A549 (cell line): Measurements from ENCODE around the gene CXCL5.

ENCODE experiments used
- BCL3 ChIP-seq: fragments of >200 bp; sonication (Bioruptor Twin); formaldehyde crosslinking; IDR thresholded peaks from 3 replicates; pipeline ENCODE4 v1.6.1; 2016
- CBX8 ChIP-seq: fragments of 200-600 bp; sonication (generic); IDR thresholded peaks from 2 replicates; pipeline ENCODE4 v1.6.1; 2016
- CTCF ChIP-seq: fragments of >200 bp; sonication (Bioruptor Twin); formaldehyde crosslinking; IDR thresholded peaks from 3 replicates; pipeline ENCODE4 v1.5.1; 2016
- ELK1 ChIP-seq: fragments of 150-350 bp; IDR thresholded peaks from 2 replicates; pipeline ENCODE4 v1.6.1; 2014; ENCODE audit warnings: low read depth, mild to moderate bottlenecking, low read length
- HDAC2 ChIP-seq: fragments of 200-600 bp; sonication (generic); IDR thresholded peaks from 2 replicates; pipeline ENCODE4 v1.6.1; 2016
- NPAS2 ChIP-seq: fragments of 250-450 bp; sonication (Bioruptor Pico); IDR thresholded peaks from 2 replicates; pipeline ENCODE4 v1.8.0; 2022; ENCODE audit warnings: mild to moderate bottlenecking, moderate library complexity, borderline replicate concordance
- POLR2A ChIP-seq: IDR thresholded peaks from 2 replicates; pipeline ENCODE4 v1.6.1; 2012; ENCODE audit warnings: mild to moderate bottlenecking, low read length
- RAD21 ChIP-seq, 2 experiments: fragments of >200 bp in 1 of 2; sonication (Bioruptor Twin) in 1 of 2; formaldehyde crosslinking in 1 of 2; IDR thresholded peaks in 1 of 2; conservative IDR thresholded peaks in 1 of 2; 2 replicates in 1 of 2; 3 replicates in 1 of 2; pipeline ENCODE4 v1.6.1; 2012 to 2018; ENCODE audit warnings: inconsistent platforms in 1 of 2
- SMC3 ChIP-seq: fragments of >200 bp; sonication (Bioruptor Twin); formaldehyde crosslinking; IDR thresholded peaks from 3 replicates; pipeline ENCODE4 v1.6.1; 2018; ENCODE audit warnings: inconsistent platforms
- USF2 ChIP-seq: fragments of 450-650 bp; IDR thresholded peaks from 2 replicates; pipeline ENCODE4 v1.6.1; 2014; ENCODE audit warnings: antibody characterized with exemption

GRCh38 chr4:74004668-74005067, 6.2 kb upstream of the CXCL5 start:
- TF ChIP-seq SMC3 (no peak), ELK1 (no peak), POLR2A (no peak), BCL3 (no peak), NPAS2 (CRISPR knock-in tag) (no peak), RAD21 (conservative IDR thresholded peaks at IDR 0.05 in 1 of 2, IDR thresholded peaks at IDR 0.05 in 1 of 2) (no peak), CTCF (no peak), HDAC2 (no peak), USF2 (no peak), CBX8 (no peak)
